ENCODE results near the gene SV2C. TPM values are rescaled to one million over a fixed set of nuclear protein-coding genes. Genes with fewer than 3 reads are reported as not detected.

Gene SV2C
- total RNA-seq, 4 donors from 2014 or later: 0.06 to 0.36 (median 0.13) TPM

DNA sequence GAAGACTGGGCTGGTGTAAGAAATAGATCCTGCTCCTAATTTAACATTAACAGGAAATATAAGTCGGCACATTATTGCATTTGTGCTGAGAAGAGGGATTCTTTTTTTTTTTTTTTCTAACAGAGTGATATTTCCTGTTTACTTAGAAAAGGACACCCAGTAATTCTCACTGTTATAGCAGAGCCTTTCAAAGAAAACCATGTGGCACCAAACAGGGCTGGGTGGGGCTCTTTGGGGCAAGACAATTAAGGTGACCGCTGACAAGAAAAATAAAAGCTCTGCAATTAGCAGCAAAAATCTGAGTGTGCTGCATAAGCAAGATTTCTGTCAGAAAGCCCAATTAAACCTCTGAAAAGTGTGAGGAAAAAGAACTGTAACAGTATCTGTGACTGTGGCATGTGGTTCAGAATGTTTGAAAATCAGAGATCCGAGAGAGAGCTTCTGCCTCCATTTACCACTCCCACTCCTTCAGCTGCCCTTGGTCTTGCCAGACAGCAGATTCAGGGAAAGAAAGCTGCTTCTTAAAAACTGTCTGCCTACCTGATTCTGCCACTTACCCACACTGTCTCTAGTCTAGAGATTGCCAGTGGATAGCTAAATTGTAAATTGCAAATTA, 242.8 kb downstream of the SV2C start:
- TF ChIP-seq, protein P1, sequence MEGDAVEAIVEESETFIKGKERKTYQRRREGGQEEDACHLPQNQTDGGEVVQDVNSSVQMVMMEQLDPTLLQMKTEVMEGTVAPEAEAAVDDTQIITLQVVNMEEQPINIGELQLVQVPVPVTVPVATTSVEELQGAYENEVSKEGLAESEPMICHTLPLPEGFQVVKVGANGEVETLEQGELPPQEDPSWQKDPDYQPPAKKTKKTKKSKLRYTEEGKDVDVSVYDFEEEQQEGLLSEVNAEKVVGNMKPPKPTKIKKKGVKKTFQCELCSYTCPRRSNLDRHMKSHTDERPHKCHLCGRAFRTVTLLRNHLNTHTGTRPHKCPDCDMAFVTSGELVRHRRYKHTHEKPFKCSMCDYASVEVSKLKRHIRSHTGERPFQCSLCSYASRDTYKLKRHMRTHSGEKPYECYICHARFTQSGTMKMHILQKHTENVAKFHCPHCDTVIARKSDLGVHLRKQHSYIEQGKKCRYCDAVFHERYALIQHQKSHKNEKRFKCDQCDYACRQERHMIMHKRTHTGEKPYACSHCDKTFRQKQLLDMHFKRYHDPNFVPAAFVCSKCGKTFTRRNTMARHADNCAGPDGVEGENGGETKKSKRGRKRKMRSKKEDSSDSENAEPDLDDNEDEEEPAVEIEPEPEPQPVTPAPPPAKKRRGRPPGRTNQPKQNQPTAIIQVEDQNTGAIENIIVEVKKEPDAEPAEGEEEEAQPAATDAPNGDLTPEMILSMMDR (IDR thresholded peaks at IDR 0.05): no peak
- no peak for ATAC-seq (ENCODE audit: low FRiP score)
- DNase-seq (ENCODE audit: low spot score): no peak

DNA sequence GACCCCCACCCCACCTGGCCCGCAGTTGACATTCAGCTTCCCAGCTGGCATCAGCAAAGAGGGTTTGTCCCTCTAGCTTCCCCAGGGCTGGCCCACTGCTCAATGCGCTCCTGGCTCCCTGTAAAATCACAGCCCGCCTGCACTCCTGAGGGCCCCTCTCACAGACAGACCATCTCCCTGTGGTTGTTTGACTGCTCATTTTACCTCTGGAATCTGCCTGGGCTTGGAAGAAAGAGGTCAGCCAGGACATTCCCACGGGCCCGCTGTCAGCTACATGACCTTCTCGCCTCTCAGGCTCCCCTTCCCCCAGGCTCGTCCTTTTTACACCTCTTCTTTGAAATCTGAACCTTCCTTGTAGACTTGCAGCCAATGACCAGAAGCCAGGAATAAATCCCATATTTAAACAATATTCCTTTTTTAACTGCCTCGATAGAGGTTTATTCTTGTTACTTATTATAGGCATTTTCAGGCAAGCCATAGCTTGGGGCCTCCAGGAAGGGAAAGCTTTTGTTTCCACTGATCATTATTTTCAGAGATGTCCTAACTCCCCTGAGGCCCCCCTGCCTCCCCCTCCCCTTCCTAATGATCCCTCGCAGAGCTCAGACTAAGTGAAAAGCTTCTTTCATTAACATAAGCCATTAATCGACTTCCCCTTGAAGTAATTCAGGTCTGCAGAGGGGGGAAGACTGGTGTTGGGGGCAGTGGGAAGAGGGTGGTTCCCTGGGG, 243.6 kb downstream of the SV2C start:
- ATAC-seq (ENCODE audit: low FRiP score): no peak
- TF ChIP-seq, protein P1 (IDR thresholded peaks at IDR 0.05): no peak
- DNase-seq (ENCODE audit: low spot score): no peak

DNA sequence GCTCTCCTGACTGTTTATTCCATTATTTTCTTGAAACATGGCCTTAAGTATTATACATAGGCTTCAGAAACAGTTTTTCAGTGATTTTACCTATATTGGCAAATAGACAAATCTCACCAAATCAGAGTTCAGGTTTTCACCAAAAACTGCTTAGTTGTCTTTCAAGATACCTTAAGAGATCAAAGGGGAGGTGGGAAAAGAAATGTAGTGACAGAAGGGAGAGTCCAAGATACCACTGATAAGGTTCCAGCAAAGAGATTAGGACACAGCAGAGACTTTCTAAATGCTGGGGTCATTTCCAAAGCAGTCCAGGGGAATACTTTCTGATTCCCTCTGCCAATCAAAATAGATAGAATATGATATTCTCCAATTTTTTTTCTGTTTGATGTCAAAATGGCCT, 246.2 kb downstream of the SV2C start:
- ATAC-seq (ENCODE audit: low FRiP score) (no peak), DNase-seq (ENCODE audit: low spot score) (no peak)
- TF ChIP-seq, protein P1 (IDR thresholded peaks at IDR 0.05): no peak

DNA sequence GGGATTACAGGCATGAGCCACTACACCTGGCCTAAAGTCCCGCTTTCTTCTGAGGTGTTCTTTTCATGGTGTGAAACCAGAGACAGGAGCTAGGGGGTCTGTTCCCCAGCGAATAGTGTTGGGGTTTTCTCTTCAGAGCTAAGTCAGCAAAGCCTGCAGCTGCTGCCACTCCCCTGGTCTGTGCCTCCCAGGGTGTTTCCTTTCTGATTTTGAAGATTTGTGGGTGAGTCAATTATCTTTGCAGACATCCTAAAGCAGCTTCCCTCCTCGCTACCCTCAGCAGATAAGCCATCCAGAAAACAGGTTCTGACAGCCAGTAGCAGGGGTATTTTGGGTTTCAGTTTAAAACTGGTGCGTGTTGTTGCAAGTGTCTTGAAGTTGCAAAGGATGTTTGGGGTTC, 247.9 kb downstream of the SV2C start:
- no peak for DNase-seq (ENCODE audit: low spot score)
- TF ChIP-seq, protein P1 (IDR thresholded peaks at IDR 0.05): no peak
- no peak for ATAC-seq (ENCODE audit: low FRiP score)

DNA sequence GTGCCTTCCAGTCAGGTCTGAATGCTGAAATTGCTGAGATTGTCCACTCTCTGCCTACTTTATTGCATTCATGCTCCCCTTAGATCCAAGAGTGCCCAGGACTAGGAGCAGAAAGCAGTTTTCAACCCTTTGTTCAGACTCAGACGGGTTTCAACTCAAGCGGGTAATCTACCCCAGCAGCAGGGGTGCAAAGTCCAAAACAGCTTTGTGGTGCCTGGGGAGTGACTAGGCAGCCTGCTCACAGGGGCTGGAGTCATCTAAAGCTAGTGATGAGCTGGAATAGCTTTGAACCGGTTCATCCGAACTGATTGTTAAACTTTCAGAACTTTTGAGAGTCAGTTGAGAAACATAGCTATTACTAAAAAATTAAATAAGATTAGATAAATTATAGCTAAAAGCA, 248.9 kb downstream of the SV2C start:
- no peak for DNase-seq (ENCODE audit: low spot score)
- TF ChIP-seq, protein P1 (IDR thresholded peaks at IDR 0.05): no peak
- ATAC-seq (ENCODE audit: low FRiP score): no peak

DNA sequence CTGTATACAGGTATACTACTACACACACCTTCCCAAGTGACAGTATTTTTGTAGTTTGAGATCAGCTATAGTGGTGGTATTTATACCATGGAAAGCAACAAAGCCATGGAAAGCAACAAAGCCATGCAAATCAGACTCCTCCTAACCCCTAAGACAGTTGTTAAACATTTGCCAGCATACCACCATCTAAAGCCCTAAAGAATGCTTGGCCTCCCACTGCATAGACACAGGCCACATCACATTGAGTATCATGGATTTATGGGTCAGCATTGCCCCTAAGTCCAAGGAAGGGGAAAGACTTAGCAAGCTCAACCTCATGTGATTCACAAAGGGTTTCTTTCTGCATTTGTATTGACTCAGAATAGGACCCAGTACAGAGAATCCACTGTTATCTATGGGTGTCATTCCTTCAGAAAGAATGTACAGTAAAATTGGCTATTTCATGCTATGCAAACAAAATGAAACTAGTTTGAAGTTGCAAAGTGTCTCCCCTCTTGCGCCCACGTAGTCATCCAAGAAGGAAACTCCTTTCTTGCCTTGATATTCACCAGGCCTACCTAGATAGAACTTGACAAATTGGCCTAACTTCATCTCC, 249.5 kb downstream of the SV2C start:
- DNase-seq (ENCODE audit: low spot score): no peak
- ATAC-seq (ENCODE audit: low FRiP score): no peak
- TF ChIP-seq, protein P1 (IDR thresholded peaks at IDR 0.05): no peak
